H9 (cell line): ENCODE results near the gene ABLIM1. TPM values are rescaled to one million over a fixed set of nuclear protein-coding genes. Genes with fewer than 3 reads are reported as not detected.

Source experiments
- DNase-seq: peaks from one replicate; pipeline ENCODE4 v3.0.0-alpha.2; 2017
- H2AFZ ChIP-seq: one replicate; pipeline ENCODE4 v1.6.1; 2013; ENCODE audit warnings: mild to moderate bottlenecking, low read length, control low read depth, moderate library complexity
- H2AK5ac ChIP-seq: 2 replicates; pipeline ENCODE4 v1.6.1; 2013; ENCODE audit warnings: low read length, control low read depth, mixed read lengths; ENCODE audit not compliant: insufficient read length
- H2BK120ac ChIP-seq: one replicate; pipeline ENCODE4 v1.6.1; 2013; ENCODE audit warnings: low read depth, mild to moderate bottlenecking, low read length, control low read depth, inconsistent platforms; ENCODE audit not compliant: poor library complexity, severe bottlenecking
- H2BK12ac ChIP-seq: 2 replicates; pipeline ENCODE4 v1.6.1; 2013; ENCODE audit warnings: low read length, control low read depth, mixed read lengths, low read depth; ENCODE audit not compliant: insufficient read length
- H2BK15ac ChIP-seq: 2 replicates; pipeline ENCODE4 v1.6.1; 2013; ENCODE audit warnings: low read depth, low read length, control low read depth
- H2BK20ac ChIP-seq: one replicate; pipeline ENCODE4 v1.6.1; 2013; ENCODE audit warnings: low read depth, mild to moderate bottlenecking, low read length, control low read depth, inconsistent platforms; ENCODE audit not compliant: poor library complexity, severe bottlenecking
- H2BK5ac ChIP-seq: 2 replicates; pipeline ENCODE4 v1.6.1; 2013; ENCODE audit warnings: low read length, control low read depth, mixed read lengths; ENCODE audit not compliant: insufficient read length
- H3K14ac ChIP-seq: 2 replicates; pipeline ENCODE4 v1.6.1; 2013; ENCODE audit warnings: low read length, control low read depth; ENCODE audit not compliant: insufficient read depth
- H3K18ac ChIP-seq: 2 replicates; pipeline ENCODE4 v1.6.1; 2013; ENCODE audit warnings: low read depth, mild to moderate bottlenecking, mixed read lengths, low read length, control low read depth; ENCODE audit not compliant: insufficient read length
- H3K23ac ChIP-seq: 2 replicates; pipeline ENCODE4 v1.6.1; 2013; ENCODE audit warnings: low read length, control low read depth, mixed read lengths, low read depth; ENCODE audit not compliant: insufficient read length
- H3K23me2 ChIP-seq: 2 replicates; pipeline ENCODE4 v1.6.1; 2013; ENCODE audit warnings: low read depth, mild to moderate bottlenecking, mixed read lengths, low read length, control low read depth; ENCODE audit not compliant: insufficient read length, poor library complexity, severe bottlenecking
- H3K27ac ChIP-seq: 2 replicates; pipeline ENCODE4 v1.5.1; 2013; ENCODE audit warnings: low read length, control low read depth, mixed read lengths, low read depth; ENCODE audit not compliant: insufficient read length
- H3K27me3 ChIP-seq: 2 replicates; pipeline ENCODE4 v1.6.1; 2013; ENCODE audit warnings: low read length, control low read depth, inconsistent platforms; ENCODE audit not compliant: insufficient read depth
- H3K4ac ChIP-seq: 2 replicates; pipeline ENCODE4 v1.6.1; 2013; ENCODE audit warnings: low read depth, mild to moderate bottlenecking, control low read depth, inconsistent platforms, low read length, moderate library complexity
- H3K4me1 ChIP-seq: 2 replicates; pipeline ENCODE4 v1.6.1; 2013; ENCODE audit warnings: low read length, control low read depth, inconsistent platforms; ENCODE audit not compliant: insufficient read depth
- H3K4me2 ChIP-seq: 2 replicates; pipeline ENCODE4 v1.6.1; 2013; ENCODE audit warnings: low read length, control low read depth, mixed read lengths; ENCODE audit not compliant: insufficient read length, insufficient read depth
- H3K56ac ChIP-seq: 2 replicates; pipeline ENCODE4 v1.6.1; 2013; ENCODE audit warnings: low read depth, mild to moderate bottlenecking, mixed read lengths, low read length, control low read depth; ENCODE audit not compliant: insufficient read length
- H3K79me1 ChIP-seq: 2 replicates; pipeline ENCODE4 v1.6.1; 2013; ENCODE audit warnings: low read depth, mild to moderate bottlenecking, moderate library complexity, low read length, control low read depth, inconsistent platforms; ENCODE audit not compliant: insufficient read depth, poor library complexity, severe bottlenecking
- H3K79me2 ChIP-seq: 2 replicates; pipeline ENCODE4 v1.6.1; 2013; ENCODE audit warnings: low read length, control low read depth, inconsistent platforms; ENCODE audit not compliant: insufficient read depth
- H3K9ac ChIP-seq: 2 replicates; pipeline ENCODE4 v1.6.1; 2013; ENCODE audit warnings: low read length, control low read depth, mixed read lengths; ENCODE audit not compliant: insufficient read length; ENCODE audit errors: extremely low read depth
- H3K9me3 ChIP-seq: one replicate; pipeline ENCODE4 v1.6.1; 2013; ENCODE audit warnings: low read depth, low read length, inconsistent platforms; ENCODE audit not compliant: control insufficient read depth
- H3T11ph ChIP-seq: one replicate; pipeline ENCODE4 v1.6.1; 2013; ENCODE audit warnings: mild to moderate bottlenecking, low read length, control low read depth, inconsistent platforms
- H4K20me1 ChIP-seq: one replicate; pipeline ENCODE4 v1.6.1; 2013; ENCODE audit not compliant: control insufficient read depth, insufficient read length, insufficient read depth
- H4K5ac ChIP-seq: 2 replicates; pipeline ENCODE4 v1.6.1; 2013; ENCODE audit warnings: low read depth, mild to moderate bottlenecking, mixed read lengths, low read length, control low read depth; ENCODE audit not compliant: insufficient read length
- H4K8ac ChIP-seq: replicated peaks from 2 replicates; pipeline ENCODE4 v1.6.1; 2013; ENCODE audit warnings: low read length, control low read depth, mixed read lengths, low read depth; ENCODE audit not compliant: insufficient read length
- H4K91ac ChIP-seq: 2 replicates; pipeline ENCODE4 v1.6.1; 2013; ENCODE audit warnings: low read depth, mild to moderate bottlenecking, moderate library complexity, mixed read lengths, low read length, control low read depth; ENCODE audit not compliant: insufficient read length
- H3K27ac Mint-ChIP-seq, 3 experiments: 2 replicates in 2 of 3; 3 replicates in 1 of 3; pipeline ENCODE4 v1.8.0; 2020 to 2021; ENCODE audit warnings: mixed read lengths in 3 of 3, mild to moderate bottlenecking in 1 of 3, moderate library complexity in 1 of 3
- H3K27me3 Mint-ChIP-seq: 2 replicates; pipeline ENCODE4 v1.8.0; 2021; ENCODE audit warnings: low read depth, mild to moderate bottlenecking, moderate library complexity, mixed read lengths
- H3K36me3 Mint-ChIP-seq, 3 experiments: 2 replicates in 2 of 3; 3 replicates in 1 of 3; pipeline ENCODE4 v1.8.0; 2020 to 2021; ENCODE audit warnings: low read depth in 3 of 3, mixed read lengths in 3 of 3; ENCODE audit not compliant: insufficient read depth in 1 of 3
- H3K4me1 Mint-ChIP-seq, 2 experiments: 2 replicates each; pipeline ENCODE4 v1.8.0; 2020; ENCODE audit warnings: mixed read lengths in 2 of 2
- H3K4me3 Mint-ChIP-seq, 2 experiments: 2 replicates in 1 of 2; 3 replicates in 1 of 2; pipeline ENCODE4 v1.8.0; 2020 to 2021; ENCODE audit warnings: mild to moderate bottlenecking in 2 of 2, mixed read lengths in 2 of 2, moderate library complexity in 1 of 2
- H3K9me3 Mint-ChIP-seq, 2 experiments: 2 replicates in 1 of 2; 3 replicates in 1 of 2; pipeline ENCODE4 v1.8.0; 2020; ENCODE audit warnings: mild to moderate bottlenecking in 2 of 2, mixed read lengths in 2 of 2, moderate library complexity in 1 of 2
- CTCF ChIP-seq: fragments of 200-600 bp; sonication (generic); conservative IDR thresholded peaks from 3 replicates; pipeline ENCODE4 v1.8.0; 2021; ENCODE audit warnings: antibody characterized with exemption, mild to moderate bottlenecking
- WGBS: extraction: QIAGEN DNeasy Blood & Tissue Kit; methylation state at CpG from one replicate; pipeline ENCODE4 v1.1.7; 2013; ENCODE audit warnings: missing lambda C conversion rate, low lambda C conversion rate, mixed read lengths; ENCODE audit not compliant: insufficient read length; ENCODE audit errors: extremely low coverage; 5-methylcytosine and 5-hydroxymethylcytosine counted together
- total RNA-seq: library from RNA; stranded (reverse); gene quantifications from 2 replicates; pipeline ENCODE4 v1.2.1, GENCODE V29; 2021

Gene ABLIM1
- total RNA-seq, 1 experiment from 2014 or later = 32.1 TPM

- H2AK5ac ChIP-seq = no peak overlapping the region
- H3K9ac ChIP-seq = no peak overlapping the region
- no peak overlapping the region for H2BK20ac ChIP-seq
- no peaks in the 10 kb centered on the region for H4K20me1 ChIP-seq
- H3K9me3 ChIP-seq = no peaks in the 10 kb centered on the region
- H3K23me2 ChIP-seq = no peaks in the 10 kb centered on the region
- no peak overlapping the region for H3K4me3 Mint-ChIP-seq
- peaks cover 6% of the 10 kb centered on the region; the same call in 1 of the 2 replicates for H3K4me1 ChIP-seq
- no peaks in the 10 kb centered on the region for H3K27me3 Mint-ChIP-seq
- no peaks in the 10 kb centered on the region for H3K9me3 Mint-ChIP-seq
- H3K4ac ChIP-seq = no peak overlapping the region
- H3K56ac ChIP-seq = no peak overlapping the region
- H2BK120ac ChIP-seq = no peak overlapping the region
- H3K27me3 ChIP-seq = no peaks in the 10 kb centered on the region
- H3K79me1 ChIP-seq = no peaks in the 10 kb centered on the region
- H3K18ac ChIP-seq = no peak overlapping the region
- H3K4me1 Mint-ChIP-seq = peaks cover 15 to 16% of the 10 kb centered on the region in 2 experiments
- H3K23ac ChIP-seq = no peak overlapping the region
- no peak overlapping the region for H2BK5ac ChIP-seq
- no peak overlapping the region for H4K91ac ChIP-seq
- H4K8ac ChIP-seq = no peak overlapping the region
- no peak for TF ChIP-seq CTCF
- H4K5ac ChIP-seq = no peak overlapping the region
- DNase-seq = no peak
- peaks cover 0 to 3% (median 2%) of the 10 kb centered on the region in 3 experiments; a peak in 3 of 7 replicates for H3K36me3 Mint-ChIP-seq
- no peak overlapping the region for H3K14ac ChIP-seq
- H3K27ac Mint-ChIP-seq = no peak overlapping the region
- WGBS = no CpG with 5 or more reads among the region's 1 CpG
- no peak overlapping the region for H2AFZ ChIP-seq
- H3K4me2 ChIP-seq = no peak overlapping the region
- H2BK12ac ChIP-seq = no peak overlapping the region
- no peaks in the 10 kb centered on the region for H3K79me2 ChIP-seq
- no peak overlapping the region for H3K27ac ChIP-seq
- no peak overlapping the region for H2BK15ac ChIP-seq
- H3T11ph ChIP-seq = no peak overlapping the region
Measured at GRCh38 chr10:114470361-114470760, 187.7 kb downstream of the ABLIM1 start.
